Pons (tissue), 1 donor: ENCODE measurements around the gene DCTD.

Source experiments
- DNase-seq: peaks from one replicate; pipeline ENCODE4 v3.0.0-alpha.2; 2016; ENCODE audit warnings: low spot score

The DCTD gene

GRCh38 chr4:182890202-182890601 lies 27.0 kb downstream of the DCTD start:
- no peak for DNase-seq

GRCh38 chr4:182888891-182889290 lies 28.3 kb downstream of the DCTD start:
- DNase-seq, result no peak

GRCh38 chr4:182886768-182887167 lies 30.4 kb downstream of the DCTD start:
- no peak for DNase-seq

GRCh38 chr4:182886205-182886604 lies 31.0 kb downstream of the DCTD start:
- DNase-seq, result no peak

GRCh38 chr4:182885738-182886077 lies 31.5 kb downstream of the DCTD start:
- DNase-seq, result no peak

GRCh38 chr4:182885022-182885737 lies 32.0 kb downstream of the DCTD start:
- no peak for DNase-seq

- no peak for DNase-seq
These were observed 33.1 kb downstream of the DCTD start for GRCh38 chr4:182884040-182884439.

GRCh38 chr4:182883351-182883750 lies 33.8 kb downstream of the DCTD start:
- DNase-seq, result no peak

- no peak for DNase-seq
These were observed 35.3 kb downstream of the DCTD start for GRCh38 chr4:182881914-182882313.

GRCh38 chr4:182880387-182881356 lies 36.5 kb downstream of the DCTD start:
- DNase-seq, result peak; percentile 36

- DNase-seq, result no peak
These were observed 37.3 kb downstream of the DCTD start for GRCh38 chr4:182879913-182880312.

GRCh38 chr4:182878633-182879495 lies 38.3 kb downstream of the DCTD start:
- no peak for DNase-seq

- no peak for DNase-seq
These were observed 39.8 kb downstream of the DCTD start for GRCh38 chr4:182877326-182877883.

GRCh38 chr4:182876427-182876826 lies 40.8 kb downstream of the DCTD start:
- no peak for DNase-seq

GRCh38 chr4:182875453-182876405 lies 41.5 kb downstream of the DCTD start:
- no peak for DNase-seq

GRCh38 chr4:182874797-182875345 lies 42.3 kb downstream of the DCTD start:
- DNase-seq, result no peak

GRCh38 chr4:182874304-182874751 lies 42.9 kb downstream of the DCTD start:
- DNase-seq, result no peak

- DNase-seq, result no peak
These were observed 43.5 kb downstream of the DCTD start for GRCh38 chr4:182873726-182874125.

GRCh38 chr4:182873289-182873688 lies 43.9 kb downstream of the DCTD start:
- DNase-seq, result no peak

GRCh38 chr4:182872886-182873285 lies 44.3 kb downstream of the DCTD start:
- no peak for DNase-seq
